Measurements from ENCODE around the gene HTD2.

Gene HTD2

GRCh38 chr3:58346368-58346767 lies 40.0 kb downstream of the HTD2 start:
- Histone ChIP-seq H3K27ac (ENCODE audit: low read length) (no peak overlapping the region), H3K4me1 (ENCODE audit: low read length) (no peaks in the 10 kb centered on the region), H4K20me1 (ENCODE audit: insufficient read depth, low read length) (no peaks in the 10 kb centered on the region), H3K79me2 (ENCODE audit: low read length) (peaks cover 4% of the 10 kb centered on the region; the same call in 1 of the 2 replicates), H3K9ac (ENCODE audit: low read length) (no peak overlapping the region), H2AFZ (ENCODE audit: low read length) (no peak overlapping the region), H3K27me3 (replicated peaks; ENCODE audit: insufficient read depth, low read length) (no peaks in the 10 kb centered on the region), H3K4me2 (ENCODE audit: low read depth, low read length) (no peak overlapping the region), H3K9me3 (replicated peaks; ENCODE audit: insufficient read depth, low read length) (no peaks in the 10 kb centered on the region), H3K9me2 (replicated peaks; ENCODE audit: insufficient read depth, low read length) (no peaks in the 10 kb centered on the region), H3K4me3 (ENCODE audit: low read length) (no peak overlapping the region), H3K36me3 (replicated peaks; ENCODE audit: insufficient read depth, low read length) (no peaks in the 10 kb centered on the region), H3F3A (ENCODE audit: insufficient read depth, low read length) (no peaks in the 10 kb centered on the region)
- TF ChIP-seq CTCF (IDR thresholded peaks at IDR 0.05; ENCODE audit: low read length) = no peak
- no peak for TF ChIP-seq EZH2 (optimal IDR thresholded peaks at IDR 0.05; ENCODE audit: low read depth, low read length)
- TF ChIP-seq EZH2phosphoT487 (IDR thresholded peaks at IDR 0.05; ENCODE audit: low read length) = no peak
- no peak for DNase-seq

- Histone ChIP-seq H3K36me3 (replicated peaks; ENCODE audit: insufficient read depth, low read length) (no peaks in the 10 kb centered on the region), H3K9me3 (replicated peaks; ENCODE audit: insufficient read depth, low read length) (no peaks in the 10 kb centered on the region), H3K79me2 (ENCODE audit: low read length) (peaks cover 4% of the 10 kb centered on the region; the same call in 1 of the 2 replicates), H3F3A (ENCODE audit: insufficient read depth, low read length) (no peaks in the 10 kb centered on the region), H3K4me1 (ENCODE audit: low read length) (no peaks in the 10 kb centered on the region), H3K9me2 (replicated peaks; ENCODE audit: insufficient read depth, low read length) (no peaks in the 10 kb centered on the region), H3K4me2 (ENCODE audit: low read depth, low read length) (no peak overlapping the region), H3K27me3 (replicated peaks; ENCODE audit: insufficient read depth, low read length) (no peaks in the 10 kb centered on the region), H3K27ac (ENCODE audit: low read length) (no peak overlapping the region), H3K4me3 (ENCODE audit: low read length) (no peak overlapping the region), H2AFZ (ENCODE audit: low read length) (no peak overlapping the region), H4K20me1 (ENCODE audit: insufficient read depth, low read length) (no peaks in the 10 kb centered on the region; the same call in 1 of the 2 replicates), H3K9ac (ENCODE audit: low read length) (no peak overlapping the region)
- DNase-seq = no peak
- no peak for TF ChIP-seq EZH2phosphoT487 (IDR thresholded peaks at IDR 0.05; ENCODE audit: low read length)
- TF ChIP-seq CTCF (IDR thresholded peaks at IDR 0.05; ENCODE audit: low read length) = no peak
- no peak for TF ChIP-seq EZH2 (optimal IDR thresholded peaks at IDR 0.05; ENCODE audit: low read depth, low read length)
Observed at GRCh38 chr3:58347984-58348383, 41.7 kb downstream of the HTD2 start.

GRCh38 chr3:58349792-58350626 lies 43.7 kb downstream of the HTD2 start:
- no peaks in the 10 kb centered on the region; the same call in 1 of the 2 replicates for H4K20me1 ChIP-seq (ENCODE audit: insufficient read depth, low read length)
- H3K36me3 ChIP-seq (replicated peaks; ENCODE audit: insufficient read depth, low read length) = no peaks in the 10 kb centered on the region
- no peak overlapping the region for H3K4me2 ChIP-seq (ENCODE audit: low read depth, low read length)
- H3K4me1 ChIP-seq (ENCODE audit: low read length) = no peaks in the 10 kb centered on the region
- peaks cover 8% of the 10 kb centered on the region; the same call in 1 of the 2 replicates for H3K79me2 ChIP-seq (ENCODE audit: low read length)
- no peaks in the 10 kb centered on the region for H3K27me3 ChIP-seq (replicated peaks; ENCODE audit: insufficient read depth, low read length)
- no peaks in the 10 kb centered on the region for H3K9me2 ChIP-seq (replicated peaks; ENCODE audit: insufficient read depth, low read length)
- no peak overlapping the region for H3K4me3 ChIP-seq (ENCODE audit: low read length)
- H2AFZ ChIP-seq (ENCODE audit: low read length) = no peak overlapping the region
- no peak for DNase-seq
- H3K9ac ChIP-seq (ENCODE audit: low read length) = no peak overlapping the region
- no peaks in the 10 kb centered on the region for H3F3A ChIP-seq (ENCODE audit: insufficient read depth, low read length)
- H3K27ac ChIP-seq (ENCODE audit: low read length) = no peak overlapping the region
- H3K9me3 ChIP-seq (replicated peaks; ENCODE audit: insufficient read depth, low read length) = no peaks in the 10 kb centered on the region
- TF ChIP-seq EZH2 (optimal IDR thresholded peaks at IDR 0.05; ENCODE audit: low read depth, low read length) (no peak), EZH2phosphoT487 (IDR thresholded peaks at IDR 0.05; ENCODE audit: low read length) (no peak), CTCF (IDR thresholded peaks at IDR 0.05; ENCODE audit: low read length) (no peak)
